ENCODE results near the gene HECTD3. TPM values are rescaled to one million over a fixed set of nuclear protein-coding genes. Genes with fewer than 3 reads are reported as not detected.

HECTD3 gene
- total RNA-seq, 2 donors from 2014 or later: 89.1 to 103 TPM

- Histone ChIP-seq H3K4me3 (no peak overlapping the region), H3K9me3 (no peaks in the 10 kb centered on the region), H3K27me3 (no peaks in the 10 kb centered on the region), H3K27ac (no peak overlapping the region), H3K36me3 (peaks cover 15% of the 10 kb centered on the region), H3K9ac (ENCODE audit: low read depth in 2 of 2, low read length in 2 of 2) (no peak overlapping the region), H3K4me1 (no peaks in the 10 kb centered on the region)
- no peak for TF ChIP-seq CTCF (IDR thresholded peaks at IDR 0.05)
- DNase-seq: no peak
- intact Hi-C loops (cut with DNase I): no loop called here
Observed at GRCh38 chr1:45001011-45001481, 10.1 kb downstream of the HECTD3 start.

GRCh38 chr1:44999232-44999631, 11.9 kb downstream of the HECTD3 start:
- Histone ChIP-seq H3K4me1 (no peaks in the 10 kb centered on the region), H3K27me3 (no peaks in the 10 kb centered on the region), H3K9me3 (no peaks in the 10 kb centered on the region), H3K9ac (ENCODE audit: low read depth in 2 of 2, low read length in 2 of 2) (no peak overlapping the region), H3K27ac (no peak overlapping the region), H3K36me3 (peaks cover 7% of the 10 kb centered on the region), H3K4me3 (no peak overlapping the region)
- no peak for DNase-seq
- no peak for TF ChIP-seq CTCF (IDR thresholded peaks at IDR 0.05)
- intact Hi-C loops (cut with DNase I): no loop called here

- Histone ChIP-seq H3K4me1 (no peaks in the 10 kb centered on the region), H3K36me3 (no peaks in the 10 kb centered on the region), H3K9ac (ENCODE audit: low read depth in 2 of 2, low read length in 2 of 2) (no peak overlapping the region), H3K27ac (no peak overlapping the region), H3K4me3 (no peak overlapping the region), H3K27me3 (no peaks in the 10 kb centered on the region), H3K9me3 (no peaks in the 10 kb centered on the region)
- intact Hi-C loops (cut with DNase I): no loop called here
- TF ChIP-seq CTCF (IDR thresholded peaks at IDR 0.05): no peak
- DNase-seq: no peak
Observed at GRCh38 chr1:44995467-44996238, 15.5 kb downstream of the HECTD3 start.

GRCh38 chr1:44994309-44994898, 16.7 kb downstream of the HECTD3 start:
- Histone ChIP-seq H3K9ac (ENCODE audit: low read depth in 2 of 2, low read length in 2 of 2) (no peak overlapping the region), H3K36me3 (no peaks in the 10 kb centered on the region), H3K9me3 (no peaks in the 10 kb centered on the region), H3K4me3 (no peak overlapping the region), H3K27ac (no peak overlapping the region), H3K4me1 (no peaks in the 10 kb centered on the region), H3K27me3 (no peaks in the 10 kb centered on the region)
- DNase-seq: no peak
- intact Hi-C loops (cut with DNase I): no loop called here
- no peak for TF ChIP-seq CTCF (IDR thresholded peaks at IDR 0.05)

GRCh38 chr1:44988531-44989156, 22.5 kb downstream of the HECTD3 start:
- no peak for DNase-seq
- intact Hi-C loops (cut with DNase I): no loop called here
- no peak for TF ChIP-seq CTCF (IDR thresholded peaks at IDR 0.05)

More at GRCh38 chr1:44988531-44989156, 22.5 kb downstream of the HECTD3 start:
- no peaks in the 10 kb centered on the region for H3K9me3 ChIP-seq
- no peak overlapping the region for H3K27ac ChIP-seq
- no peak overlapping the region for H3K9ac ChIP-seq (ENCODE audit: low read depth in 2 of 2, low read length in 2 of 2)
- no peaks in the 10 kb centered on the region for H3K36me3 ChIP-seq
- peaks cover 4% of the 10 kb centered on the region for H3K4me1 ChIP-seq
- no peak overlapping the region for H3K4me3 ChIP-seq
- H3K27me3 ChIP-seq: no peaks in the 10 kb centered on the region

Data from colonic mucosa (tissue), 4 donors.